OCI-LY1 (cell line): ENCODE results near the gene DYRK1B.

Source experiments
- H2AFZ ChIP-seq: fragments of 200-600 bp; sonication (generic), shearing (Covaris generic); 2 replicates; pipeline ENCODE4 v1.6.0; 2014; ENCODE audit warnings: antibody characterized with exemption, mild to moderate bottlenecking, low read length
- H3F3A ChIP-seq: fragments of 200-600 bp; sonication (generic), shearing (Covaris generic); 2 replicates; pipeline ENCODE4 v1.6.0; 2014; ENCODE audit warnings: mild to moderate bottlenecking, antibody characterized with exemption, low read length, moderate library complexity; ENCODE audit not compliant: insufficient read depth
- H3K27ac ChIP-seq: fragments of 200-600 bp; sonication (generic); 2 replicates; pipeline ENCODE4 v1.5.1; 2014; ENCODE audit warnings: low read length, mixed run types, mild to moderate bottlenecking, low read depth; ENCODE audit not compliant: poor library complexity, severe bottlenecking
- H3K27me3 ChIP-seq: fragments of 200-600 bp; sonication (generic); 2 replicates; pipeline ENCODE4 v1.6.0; 2014; ENCODE audit warnings: antibody characterized with exemption, mild to moderate bottlenecking, low read length, moderate library complexity; ENCODE audit not compliant: insufficient read depth
- H3K36me3 ChIP-seq: fragments of 200-600 bp; sonication (generic); 2 replicates; pipeline ENCODE4 v1.6.1; 2014; ENCODE audit warnings: mild to moderate bottlenecking, antibody characterized with exemption, low read length, moderate library complexity, mixed read lengths; ENCODE audit not compliant: insufficient read depth
- H3K4me1 ChIP-seq: fragments of 200-600 bp; sonication (generic); 2 replicates; pipeline ENCODE4 v1.5.1; 2014; ENCODE audit warnings: mild to moderate bottlenecking, low read length, moderate library complexity; ENCODE audit not compliant: insufficient read depth, severe bottlenecking
- H3K4me2 ChIP-seq: fragments of 200-600 bp; sonication (generic), shearing (Covaris generic); 2 replicates; pipeline ENCODE4 v1.6.1; 2014; ENCODE audit warnings: low read length
- H3K4me3 ChIP-seq: fragments of 200-600 bp; sonication (generic); 2 replicates; pipeline ENCODE4 v1.5.1; 2014; ENCODE audit warnings: low read length, low read depth, mild to moderate bottlenecking, mixed read lengths; ENCODE audit not compliant: poor library complexity, severe bottlenecking
- H3K79me2 ChIP-seq: fragments of 200-600 bp; shearing (Covaris generic); 2 replicates; pipeline ENCODE4 v1.6.1; 2016; ENCODE audit warnings: mixed run types, low read length, mixed read lengths; ENCODE audit not compliant: insufficient read depth
- H3K9ac ChIP-seq: fragments of 200-600 bp; sonication (generic), shearing (Covaris generic); 2 replicates; pipeline ENCODE4 v1.6.1; 2014; ENCODE audit warnings: mild to moderate bottlenecking, low read length, mixed read lengths
- H3K9me2 ChIP-seq: fragments of 200-600 bp; sonication (generic), shearing (Covaris generic); 2 replicates; pipeline ENCODE4 v1.6.1; 2014; ENCODE audit warnings: low read depth, mild to moderate bottlenecking, low read length, mixed read lengths
- H3K9me3 ChIP-seq: fragments of 200-600 bp; shearing (Covaris generic); 2 replicates; pipeline ENCODE4 v1.6.1; 2014; ENCODE audit warnings: low read length, mixed read lengths
- H4K20me1 ChIP-seq: fragments of 200-600 bp; sonication (generic), shearing (Covaris generic); 2 replicates; pipeline ENCODE4 v1.6.0; 2016; ENCODE audit warnings: mild to moderate bottlenecking, low read length; ENCODE audit not compliant: insufficient read depth
- EZH2 ChIP-seq: fragments of 200-600 bp; sonication (generic), shearing (Covaris generic); IDR thresholded peaks from 2 replicates; pipeline ENCODE4 v1.8.0; 2017; ENCODE audit warnings: borderline replicate concordance, mixed run types, mild to moderate bottlenecking, antibody characterized with exemption, low read length, moderate library complexity, mixed read lengths
- TF ChIP-seq, protein P1 (sequence below): fragments of 200-600 bp; sonication (generic), shearing (Covaris generic); IDR thresholded peaks from 2 replicates; pipeline ENCODE4 v1.5.1; 2017; ENCODE audit warnings: mild to moderate bottlenecking, antibody characterized with exemption, low read length, moderate library complexity, mixed read lengths

DYRK1B gene

GRCh38 chr19:39780894-39781293 is 53.1 kb downstream of the DYRK1B start:
- Histone ChIP-seq H3K4me3 (no peak overlapping the region), H3K9me3 (no peaks in the 10 kb centered on the region), H3K9ac (no peak overlapping the region), H3F3A (no peaks in the 10 kb centered on the region), H3K27ac (no peak overlapping the region), H3K27me3 (no peaks in the 10 kb centered on the region), H2AFZ (no peak overlapping the region), H3K4me1 (no peaks in the 10 kb centered on the region), H4K20me1 (no peaks in the 10 kb centered on the region), H3K4me2 (no peak overlapping the region), H3K36me3 (no peaks in the 10 kb centered on the region), H3K9me2 (no peaks in the 10 kb centered on the region), H3K79me2 (no peaks in the 10 kb centered on the region)
- no peak for TF ChIP-seq EZH2
- TF ChIP-seq, protein P1, sequence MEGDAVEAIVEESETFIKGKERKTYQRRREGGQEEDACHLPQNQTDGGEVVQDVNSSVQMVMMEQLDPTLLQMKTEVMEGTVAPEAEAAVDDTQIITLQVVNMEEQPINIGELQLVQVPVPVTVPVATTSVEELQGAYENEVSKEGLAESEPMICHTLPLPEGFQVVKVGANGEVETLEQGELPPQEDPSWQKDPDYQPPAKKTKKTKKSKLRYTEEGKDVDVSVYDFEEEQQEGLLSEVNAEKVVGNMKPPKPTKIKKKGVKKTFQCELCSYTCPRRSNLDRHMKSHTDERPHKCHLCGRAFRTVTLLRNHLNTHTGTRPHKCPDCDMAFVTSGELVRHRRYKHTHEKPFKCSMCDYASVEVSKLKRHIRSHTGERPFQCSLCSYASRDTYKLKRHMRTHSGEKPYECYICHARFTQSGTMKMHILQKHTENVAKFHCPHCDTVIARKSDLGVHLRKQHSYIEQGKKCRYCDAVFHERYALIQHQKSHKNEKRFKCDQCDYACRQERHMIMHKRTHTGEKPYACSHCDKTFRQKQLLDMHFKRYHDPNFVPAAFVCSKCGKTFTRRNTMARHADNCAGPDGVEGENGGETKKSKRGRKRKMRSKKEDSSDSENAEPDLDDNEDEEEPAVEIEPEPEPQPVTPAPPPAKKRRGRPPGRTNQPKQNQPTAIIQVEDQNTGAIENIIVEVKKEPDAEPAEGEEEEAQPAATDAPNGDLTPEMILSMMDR, result no peak

GRCh38 chr19:39778763-39779162 is 55.2 kb downstream of the DYRK1B start, which contains the start of gene LEUTX:
Gene LEUTX (plus strand): TSS chr19:39778854. CDS start chr19:39778921, 67 bp downstream.
- H3K4me2 ChIP-seq, result no peak within 1 kb of the TSS
- no peaks in the 10 kb centered on the region for H3K9me3 ChIP-seq
- no peaks in the 10 kb centered on the region for H3K36me3 ChIP-seq
- H3F3A ChIP-seq, result no peaks in the 10 kb centered on the region
- no peak within 1 kb of the TSS for H3K27ac ChIP-seq
- no peaks in the 10 kb centered on the region for H3K9me2 ChIP-seq
- TF ChIP-seq, protein P1, result no peak
- no peak for TF ChIP-seq EZH2
- no peak within 1 kb of the TSS for H3K9ac ChIP-seq
- no peak within 1 kb of the TSS for H3K4me3 ChIP-seq
- no peaks in the 10 kb centered on the region for H3K4me1 ChIP-seq
- no peaks in the 10 kb centered on the region for H4K20me1 ChIP-seq
- H2AFZ ChIP-seq, result no peak within 1 kb of the TSS
- H3K79me2 ChIP-seq, result no peaks in the 10 kb centered on the region
- H3K27me3 ChIP-seq, result no peaks in the 10 kb centered on the region
